ENCODE data around the gene HLA-DQB1.
"Not testable (repeated sequence)": the region's sequence is repeated elsewhere in the genome, so short reads cannot be mapped to it uniquely, and the experiment has no call there.

The HLA-DQB1 gene

DNA sequence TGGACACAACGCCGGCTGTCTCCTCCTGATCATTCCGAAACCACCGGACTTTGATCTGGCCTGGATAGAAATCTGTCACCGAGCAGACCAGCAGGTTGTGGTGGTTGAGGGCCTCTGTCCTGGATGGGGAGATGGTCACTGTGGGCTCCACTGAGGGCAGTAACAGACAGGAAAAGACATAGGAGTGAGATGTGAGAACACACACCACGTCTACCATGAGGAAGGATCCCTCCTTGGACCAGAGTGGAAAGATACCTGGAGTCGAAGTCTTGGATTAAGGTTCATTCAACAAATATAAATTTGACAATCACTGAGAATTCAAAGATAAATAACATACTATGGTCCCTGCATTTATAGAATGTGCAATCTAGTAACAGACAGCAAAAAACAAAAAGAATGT lies 4.4 kb downstream of the HLA-DQB1 start:
- DNase-seq = no peak

DNA sequence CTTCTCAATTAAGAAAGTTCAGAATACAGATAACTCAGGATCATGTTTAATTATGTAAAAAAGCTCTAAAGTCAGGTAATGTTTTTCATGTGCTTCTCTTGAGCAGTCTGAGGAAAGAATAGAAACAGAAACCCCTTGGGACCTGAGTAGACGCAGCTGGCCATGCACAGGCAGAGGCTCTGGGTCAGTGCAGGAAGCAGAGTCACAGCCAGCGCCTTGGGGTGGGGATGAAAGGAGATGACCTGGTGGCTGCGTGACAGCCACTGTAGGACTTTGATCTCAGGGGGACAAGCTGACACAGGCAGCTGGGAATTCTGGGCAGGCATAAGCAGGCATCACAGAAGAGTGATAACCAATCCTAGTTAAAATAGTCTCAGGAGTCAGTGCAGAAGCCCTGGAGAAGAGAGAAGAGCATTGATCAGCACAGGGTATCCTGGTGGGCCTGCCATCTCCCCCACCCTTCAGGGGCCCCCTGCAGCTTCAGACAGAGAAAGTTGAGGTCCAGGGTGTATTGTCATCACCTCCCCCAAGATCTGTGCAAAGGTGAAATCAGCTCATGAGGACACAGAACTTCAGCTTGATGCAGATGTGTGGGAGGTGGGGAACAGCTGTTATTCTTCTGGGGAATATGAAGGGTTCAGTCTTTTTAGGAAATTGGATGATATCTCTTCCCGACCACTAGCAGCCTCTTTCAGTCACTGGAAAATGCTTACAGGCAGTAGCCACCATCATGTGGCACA lies 6.4 kb downstream of the HLA-DQB1 start:
- no peak for DNase-seq

DNA sequence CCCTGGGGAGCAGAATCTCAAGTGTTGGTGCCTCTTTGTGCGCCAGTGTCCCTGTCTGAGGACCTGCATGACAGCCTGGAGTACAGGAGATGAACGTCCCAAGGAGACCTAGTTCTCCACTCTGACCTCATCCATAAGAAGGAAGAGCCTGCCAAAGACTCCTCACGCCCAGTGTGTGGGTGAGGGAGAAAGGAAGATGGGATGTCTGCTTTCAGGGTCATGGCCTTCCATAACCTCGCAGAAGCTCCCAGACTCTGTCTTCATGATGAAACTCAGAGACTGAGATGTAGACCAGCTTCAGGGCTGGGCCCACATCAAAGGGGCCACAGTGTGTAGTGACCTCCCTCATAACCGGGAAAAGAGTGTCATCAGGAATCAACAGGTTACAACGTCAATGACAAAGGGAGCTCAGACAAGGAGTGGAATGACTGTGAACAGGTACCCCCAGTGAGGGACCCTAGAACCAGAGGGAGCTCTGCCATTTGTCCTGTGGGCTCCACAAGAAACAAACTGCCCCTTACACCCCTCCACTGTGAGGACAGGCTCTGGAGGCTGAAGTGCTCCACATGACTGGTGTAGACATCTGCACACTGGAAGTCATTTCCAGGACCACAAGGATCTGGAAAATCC lies 8.1 kb downstream of the HLA-DQB1 start:
- DNase-seq = no peak

DNA sequence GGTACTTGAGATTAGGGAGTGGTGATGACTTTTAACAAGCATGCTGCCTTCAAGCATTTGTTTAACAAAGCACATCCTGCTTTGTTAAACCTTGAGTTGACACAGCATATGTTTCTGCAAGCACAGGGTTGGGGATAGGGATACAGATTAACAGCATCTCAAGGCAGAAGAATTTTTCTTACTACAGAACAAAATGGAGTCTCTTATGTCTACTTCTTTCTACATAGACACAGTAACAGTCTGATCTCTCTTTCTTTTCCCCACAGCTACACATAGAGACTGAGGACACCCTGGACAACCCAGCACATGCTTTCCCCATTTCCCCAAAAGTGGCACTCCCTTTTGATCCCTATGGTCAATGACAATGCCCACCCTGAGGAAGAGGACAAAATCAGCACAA lies 8.6 kb downstream of the HLA-DQB1 start:
- not testable (repeated sequence) for DNase-seq

DNA sequence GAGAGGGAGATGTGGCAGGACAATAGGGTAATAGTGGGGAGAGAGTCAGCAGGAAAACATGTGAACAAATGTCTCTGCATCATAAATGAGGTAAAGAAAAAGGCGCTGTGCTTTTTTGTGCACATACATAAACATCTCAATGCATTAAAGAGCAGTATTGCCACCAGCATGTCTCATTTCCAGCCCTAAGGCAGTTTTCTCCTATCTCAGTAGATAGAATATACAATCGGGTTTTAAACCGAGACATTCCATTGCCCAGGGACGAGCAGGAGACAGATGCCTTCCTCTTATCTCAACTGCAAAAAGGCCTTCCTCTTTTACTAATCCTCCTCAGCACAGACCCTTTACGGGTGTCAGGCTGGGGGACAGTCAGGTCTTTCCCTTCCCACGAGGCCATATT lies 9.1 kb downstream of the HLA-DQB1 start:
- DNase-seq = not testable (repeated sequence)

DNA sequence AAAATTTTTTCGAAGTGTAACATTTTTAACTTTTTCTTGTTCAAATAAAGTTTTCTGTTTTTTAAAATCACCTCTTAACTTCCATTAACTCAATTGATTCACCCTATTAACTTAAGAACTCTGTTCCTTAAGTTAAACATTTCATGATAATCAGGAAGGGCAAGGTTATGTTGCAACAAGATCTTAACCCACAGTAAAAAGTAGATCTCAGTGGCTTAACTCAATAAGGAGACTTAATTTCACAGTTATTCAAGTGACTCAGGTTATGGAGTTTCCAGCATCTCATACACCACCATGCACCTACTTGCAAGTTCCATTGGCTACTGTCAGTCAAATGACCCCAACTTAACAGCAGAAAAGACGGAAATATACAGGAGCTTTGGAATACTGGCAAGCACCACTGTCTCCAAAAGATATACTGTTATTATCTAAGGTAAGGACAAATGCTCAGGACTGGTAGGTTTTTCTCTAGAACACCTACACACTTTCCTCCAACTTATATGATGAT lies 11.2 kb downstream of the HLA-DQB1 start:
- DNase-seq = no peak

DNA sequence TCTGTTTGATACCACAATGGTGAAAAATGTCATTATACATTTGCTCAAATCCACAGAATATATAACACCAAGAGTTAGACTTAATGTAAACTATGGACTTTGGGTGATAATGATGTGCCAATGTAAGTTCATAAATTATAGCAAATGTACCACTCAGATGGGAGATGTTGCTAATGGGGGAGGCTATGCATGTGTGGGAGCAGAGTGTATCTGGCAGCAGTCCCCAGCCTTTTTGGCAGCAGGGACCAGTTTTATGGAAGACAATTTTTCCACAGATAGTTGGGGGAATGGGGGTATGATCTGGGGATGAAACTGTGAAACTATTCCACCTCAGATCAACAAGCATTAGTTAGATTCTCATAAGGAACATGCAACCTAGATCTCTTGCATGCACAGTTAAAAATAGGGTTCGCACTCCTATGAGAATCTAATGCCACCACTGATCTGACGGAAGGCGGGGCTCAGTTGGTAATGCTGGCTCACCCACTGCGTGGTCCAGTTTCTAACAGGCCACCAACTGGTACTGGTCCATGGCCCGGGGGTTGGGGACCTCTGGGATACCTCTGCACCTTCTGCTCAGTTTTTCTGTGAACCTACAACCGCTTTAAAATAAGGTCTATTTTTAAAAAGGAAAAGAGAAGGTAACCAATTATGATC lies 21.3 kb downstream of the HLA-DQB1 start:
- DNase-seq = no peak

DNA sequence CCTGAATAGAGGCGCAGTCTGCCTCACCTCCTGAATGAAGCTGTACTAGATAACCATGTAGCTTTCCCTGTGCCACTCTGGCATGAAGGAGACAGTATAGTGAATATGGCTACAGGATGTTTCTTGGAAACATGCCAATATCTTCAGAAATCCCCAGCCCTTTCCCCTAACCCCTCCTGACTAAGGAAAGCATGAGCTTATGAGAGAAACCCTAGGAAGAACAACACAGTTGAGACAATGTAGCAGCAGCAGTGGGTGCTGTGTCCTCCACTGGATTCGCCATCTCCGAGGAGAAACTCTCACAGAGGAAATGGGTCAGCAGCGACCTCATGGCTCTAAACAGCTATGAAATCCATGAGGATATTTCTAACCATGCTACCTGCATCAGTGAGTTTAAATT lies 22.6 kb downstream of the HLA-DQB1 start:
- DNase-seq = no peak

DNA sequence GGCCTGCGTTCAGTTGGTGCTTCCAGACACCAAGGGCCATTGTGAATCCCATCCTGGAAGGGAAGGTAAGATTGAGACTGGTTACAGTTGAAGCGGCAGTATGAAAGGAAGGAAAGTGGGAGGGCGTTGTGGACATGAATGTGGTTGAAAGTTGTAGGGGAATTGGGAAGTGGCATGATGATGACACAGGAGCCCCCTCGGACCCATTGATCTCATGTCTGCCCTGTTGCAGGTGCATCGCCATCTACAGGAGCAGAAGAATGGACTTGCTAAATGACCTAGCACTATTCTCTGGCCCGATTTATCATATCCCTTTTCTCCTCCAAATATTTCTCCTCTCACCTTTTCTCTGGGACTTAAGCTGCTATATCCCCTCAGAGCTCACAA lies 23.7 kb downstream of the HLA-DQB1 start:
- DNase-seq = no peak

DNA sequence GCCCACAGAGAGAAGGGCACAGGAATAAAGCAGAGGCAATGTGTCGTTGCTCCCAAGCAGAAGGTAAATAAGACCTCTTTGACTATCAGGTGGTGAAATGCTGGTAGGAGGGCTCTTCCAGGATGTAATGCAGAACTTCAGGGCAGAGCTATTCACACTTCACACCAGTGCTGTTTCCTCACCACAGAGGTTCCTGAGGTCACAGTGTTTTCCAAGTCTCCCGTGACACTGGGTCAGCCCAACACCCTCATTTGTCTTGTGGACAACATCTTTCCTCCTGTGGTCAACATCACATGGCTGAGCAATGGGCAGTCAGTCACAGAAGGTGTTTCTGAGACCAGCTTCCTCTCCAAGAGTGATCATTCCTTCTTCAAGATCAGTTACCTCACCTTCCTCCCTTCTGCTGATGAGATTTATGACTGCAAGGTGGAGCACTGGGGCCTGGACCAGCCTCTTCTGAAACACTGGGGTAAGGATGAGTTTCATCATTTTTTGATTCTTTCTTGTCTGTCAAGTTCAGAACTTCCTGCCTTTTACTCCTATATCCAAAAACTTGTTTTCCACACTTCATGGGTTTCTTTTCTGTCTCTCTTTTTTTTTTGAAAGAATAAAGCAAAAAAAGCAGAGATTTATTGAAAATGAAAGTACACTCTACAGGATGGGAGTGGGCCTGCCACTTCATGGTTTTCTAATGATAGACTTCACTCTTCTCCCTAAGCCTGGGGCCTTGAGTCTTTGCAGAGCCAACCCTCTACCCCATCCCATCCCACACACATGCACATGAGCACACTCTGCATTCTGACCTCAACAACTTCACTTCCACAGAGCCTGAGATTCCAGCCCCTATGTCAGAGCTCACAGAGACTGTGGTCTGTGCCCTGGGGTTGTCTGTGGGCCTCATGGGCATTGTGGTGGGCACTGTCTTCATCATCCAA lies 24.4 kb downstream of the HLA-DQB1 start:
- not testable (repeated sequence) for DNase-seq

DNA sequence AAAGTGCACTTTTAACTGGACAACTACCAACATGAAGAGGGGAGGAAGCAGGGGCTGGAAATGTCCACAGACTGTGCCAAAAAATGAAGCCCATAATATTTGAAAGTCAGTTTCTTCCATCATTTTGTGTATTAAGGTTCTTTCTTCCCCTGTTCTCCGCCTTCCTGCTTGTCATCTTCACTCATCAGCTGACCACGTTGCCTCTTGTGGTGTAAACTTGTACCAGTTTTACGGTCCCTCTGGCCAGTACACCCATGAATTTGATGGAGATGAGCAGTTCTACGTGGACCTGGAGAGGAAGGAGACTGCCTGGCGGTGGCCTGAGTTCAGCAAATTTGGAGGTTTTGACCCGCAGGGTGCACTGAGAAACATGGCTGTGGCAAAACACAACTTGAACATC lies 25.3 kb downstream of the HLA-DQB1 start:
- DNase-seq = no peak

DNA sequence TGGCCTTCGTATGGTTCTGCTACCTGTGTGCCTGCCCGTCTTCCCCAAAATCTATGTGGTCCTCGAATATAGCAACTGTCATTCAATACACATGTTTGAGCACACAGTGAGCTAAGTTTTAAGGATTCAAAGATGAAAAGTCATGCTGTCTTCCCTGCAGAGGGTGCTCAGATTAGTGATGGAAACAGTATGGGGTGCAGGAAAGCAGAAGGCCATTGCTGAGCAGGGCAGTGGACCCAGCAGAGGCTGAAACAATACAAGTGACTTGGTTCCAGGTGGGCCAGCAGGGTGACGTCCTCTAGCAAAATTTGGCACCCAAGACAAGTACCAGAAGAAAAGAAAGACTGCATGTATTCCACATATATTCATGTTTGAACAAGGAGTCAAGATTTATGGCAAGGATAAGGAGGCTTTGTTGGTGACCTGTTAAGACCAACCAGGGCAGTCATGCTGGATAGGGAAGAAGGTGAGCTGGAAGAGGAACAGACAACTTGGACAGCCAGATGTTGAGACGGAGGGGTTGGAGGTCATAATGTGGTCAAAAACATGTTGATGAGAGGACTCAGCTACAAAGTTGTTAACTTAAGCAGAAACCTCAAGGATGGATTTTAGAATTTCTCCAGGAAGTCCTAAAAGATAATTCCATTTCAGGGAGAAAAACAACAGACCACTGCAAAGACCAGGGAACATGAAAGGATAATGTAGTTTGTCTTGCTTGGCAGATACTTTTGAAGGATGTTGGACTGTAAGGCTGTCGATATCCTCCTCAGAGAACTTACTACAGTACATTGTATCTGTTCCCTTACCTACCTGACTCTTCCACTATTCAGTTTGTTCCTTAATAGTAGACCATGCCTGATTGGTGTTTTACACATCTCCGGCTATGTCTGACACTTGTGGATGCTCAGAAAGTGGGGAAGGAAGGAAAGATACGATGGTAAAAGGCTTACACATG lies 26.7 kb downstream of the HLA-DQB1 start:
- DNase-seq = no peak

DNA sequence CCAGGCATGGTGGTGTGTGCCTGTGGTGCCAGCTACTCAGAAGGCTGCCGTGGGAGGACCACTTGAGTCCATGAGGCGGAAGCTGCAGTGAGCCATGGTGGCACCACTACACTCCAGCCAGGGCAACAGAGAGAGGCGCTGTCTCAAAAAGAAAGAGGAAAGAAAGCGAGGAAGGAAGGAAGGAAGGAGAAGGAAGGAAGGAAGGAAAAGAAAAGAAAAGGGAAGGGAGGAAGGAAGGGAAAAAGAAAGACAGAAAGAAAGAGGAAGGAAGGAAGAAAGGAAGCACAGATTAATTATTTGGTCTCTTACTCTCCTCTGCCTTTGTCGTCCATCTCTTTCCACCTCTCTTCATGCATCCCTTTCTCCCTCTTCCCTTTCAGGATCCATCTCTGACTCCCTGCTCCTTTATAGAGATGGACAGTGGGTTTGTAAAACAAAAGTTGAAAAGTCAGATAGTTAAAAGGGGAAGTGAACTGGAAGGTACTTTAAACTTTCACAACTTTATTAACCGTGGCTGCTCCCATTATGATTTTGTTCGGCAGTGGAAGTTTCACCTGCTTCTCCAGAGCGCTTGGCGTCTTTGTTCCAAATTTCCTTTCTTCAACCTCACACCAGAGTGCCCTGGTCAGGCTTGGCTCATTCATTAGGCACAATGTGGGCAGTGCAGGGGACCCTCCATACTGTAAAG lies 27.8 kb downstream of the HLA-DQB1 start:
- no peak for DNase-seq

DNA sequence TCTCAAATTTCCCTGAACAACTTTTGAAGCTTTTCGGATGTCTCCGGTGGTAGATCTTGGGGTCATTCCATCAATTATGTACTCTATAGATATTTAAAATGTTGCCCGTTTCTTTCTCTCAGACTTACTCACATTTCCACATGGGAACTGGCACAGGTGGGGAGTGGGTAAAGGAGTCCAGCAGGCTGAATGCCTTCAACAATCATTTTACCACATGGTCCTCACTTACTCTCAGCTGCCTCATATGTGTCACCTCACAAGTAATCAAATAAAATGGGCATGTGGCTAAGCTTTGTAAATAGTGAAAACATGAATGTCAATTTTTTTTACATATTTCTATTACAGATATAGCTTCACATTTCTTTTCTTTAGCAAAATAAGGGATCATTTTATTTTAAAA lies 28.6 kb downstream of the HLA-DQB1 start:
- no peak for DNase-seq

DNA sequence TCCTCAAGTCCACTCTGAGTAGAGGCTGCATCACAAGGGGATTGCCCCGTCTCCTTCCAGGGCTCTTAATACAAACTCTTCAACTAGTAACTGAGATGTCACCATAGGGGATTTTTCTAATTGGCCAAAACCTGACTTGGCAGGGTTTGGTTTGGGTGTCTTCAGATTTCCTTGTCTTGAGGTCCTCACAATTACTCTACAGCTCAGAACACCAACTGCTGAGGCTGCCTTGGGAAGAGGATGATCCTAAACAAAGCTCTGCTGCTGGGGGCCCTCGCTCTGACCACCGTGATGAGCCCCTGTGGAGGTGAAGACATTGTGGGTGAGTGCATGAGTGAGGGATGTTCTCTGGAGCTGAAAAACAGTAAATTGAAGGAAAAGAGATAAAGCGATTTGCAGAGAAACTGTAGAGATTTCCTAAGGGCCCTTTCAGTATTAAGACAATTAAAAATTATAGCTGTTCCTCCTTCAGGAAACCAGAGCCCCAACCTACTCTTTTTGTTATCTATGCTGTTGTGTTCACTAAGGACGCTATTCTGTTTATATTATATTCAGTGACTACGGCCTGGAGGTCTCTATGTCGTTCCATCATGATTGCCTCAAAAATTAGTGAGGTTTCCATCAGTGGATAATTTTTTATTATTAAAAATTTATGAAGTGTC lies 29.1 kb downstream of the HLA-DQB1 start, which contains the start of gene HLA-DQA1:
Gene HLA-DQA1, plus strand, starts transcription at position 188 of the 662 bp plus-strand sequence. Its CDS starts 53 bp downstream, at position 241.
- DNase-seq = no peak

DNA sequence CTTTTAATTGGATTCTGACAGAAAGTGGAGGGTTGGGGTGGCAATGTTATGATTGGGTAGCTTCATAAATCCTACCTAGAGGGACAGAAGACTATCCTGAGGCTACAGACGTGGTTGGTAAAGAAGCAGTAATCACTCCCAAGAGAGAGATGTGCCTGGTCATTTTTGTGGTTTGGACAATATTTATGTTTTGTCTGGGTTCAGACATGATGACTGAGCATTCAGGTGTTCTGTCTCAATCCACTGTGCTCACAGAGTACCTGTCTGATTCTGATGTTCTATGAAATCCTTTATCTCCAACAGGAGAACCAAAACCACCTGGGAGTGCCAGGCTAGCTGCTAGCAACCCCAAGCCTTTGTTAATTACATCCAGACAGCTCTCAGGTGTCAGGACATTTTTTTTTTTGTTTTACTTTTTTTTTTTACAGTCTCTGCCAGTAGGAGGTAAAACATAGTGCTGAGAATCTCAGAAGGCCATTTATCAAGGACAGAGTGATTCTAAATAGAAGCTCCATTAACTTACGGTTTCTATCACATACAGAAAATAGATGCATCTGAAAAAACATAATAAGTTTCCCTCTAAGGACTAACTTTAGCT lies 30.8 kb downstream of the HLA-DQB1 start:
- DNase-seq = no peak

DNA sequence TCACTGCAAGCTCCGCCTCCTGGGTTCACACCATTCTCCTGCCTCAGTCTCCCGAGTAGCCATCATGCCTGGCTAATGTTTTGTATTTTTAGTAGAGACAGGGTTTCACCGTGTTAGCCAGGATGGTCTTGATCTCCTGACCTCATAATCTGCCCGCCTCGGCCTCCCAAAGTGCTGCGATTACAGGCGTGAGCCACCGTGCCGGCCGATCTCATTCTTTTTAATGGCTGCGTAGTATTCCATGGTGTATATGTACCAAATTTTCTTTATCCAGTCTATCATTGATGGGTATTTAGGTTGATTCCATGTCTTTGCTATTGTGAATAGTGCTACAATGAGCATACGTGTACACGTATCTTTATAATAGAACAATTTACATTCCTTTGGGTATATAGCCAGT lies 36.7 kb downstream of the HLA-DQB1 start:
- not testable (repeated sequence) for DNase-seq

DNA sequence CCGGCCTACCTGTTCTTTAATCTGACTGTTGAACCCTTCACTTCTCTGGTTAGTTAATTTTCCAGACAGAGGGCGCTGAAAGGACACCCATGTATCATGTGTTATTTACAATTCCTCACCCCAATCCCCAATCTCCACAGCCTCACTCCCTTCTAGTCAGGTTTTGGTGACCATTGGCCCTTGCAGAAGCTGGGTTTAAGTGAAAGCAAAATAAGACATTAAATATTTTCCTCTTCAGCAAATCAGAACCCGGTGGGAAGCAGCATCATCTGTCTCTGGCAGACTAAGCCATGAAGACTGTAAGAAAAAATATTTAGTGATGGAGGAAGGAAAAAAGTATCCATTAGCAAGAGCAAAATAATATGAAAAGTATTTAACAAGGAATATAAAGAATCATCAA lies 38.6 kb downstream of the HLA-DQB1 start:
- DNase-seq = no peak

DNA sequence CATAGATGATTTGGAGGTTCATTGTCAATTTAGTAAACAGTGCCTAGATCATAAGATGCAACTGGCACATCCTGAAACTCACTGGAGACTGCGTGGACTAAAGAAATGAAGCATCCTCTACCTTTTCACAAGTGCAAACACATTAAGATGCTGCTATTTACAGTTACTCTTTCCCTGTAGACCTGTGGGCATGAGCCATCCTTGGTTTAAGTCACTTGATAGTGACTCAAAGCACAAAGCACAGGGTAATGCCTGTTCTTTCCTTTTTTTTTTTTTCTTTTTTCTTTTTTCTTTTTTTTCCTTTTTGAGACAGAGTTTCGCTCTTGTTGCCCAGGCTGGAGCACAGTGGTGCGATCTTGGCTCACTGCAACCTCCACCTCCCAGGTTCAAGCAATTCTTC lies 39.2 kb downstream of the HLA-DQB1 start:
- no peak for DNase-seq

DNA sequence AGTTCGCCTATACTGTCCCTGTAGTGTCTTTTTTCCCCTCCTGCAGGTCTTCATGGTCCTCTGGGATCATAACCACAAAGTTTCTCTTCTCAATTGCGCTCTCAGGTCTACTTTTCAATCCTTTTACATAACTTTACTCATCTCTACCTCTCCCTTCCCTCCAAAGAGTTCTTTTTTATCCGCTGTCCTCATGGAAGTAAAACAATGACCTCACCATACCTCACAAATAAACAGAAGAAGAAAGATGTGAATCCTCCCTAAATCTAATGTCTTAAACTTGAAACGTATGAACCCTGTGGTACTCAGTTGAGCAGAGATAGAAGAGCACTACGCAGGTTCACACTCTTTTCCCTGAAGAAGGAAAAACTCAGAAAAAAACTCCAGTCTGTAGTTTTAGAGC lies 41.3 kb downstream of the HLA-DQB1 start:
- no peak for DNase-seq

Data from EL (cell line).